HEK293 (cell line): Measurements from ENCODE around the gene POLR3C.

Experiments used
- BCL6B ChIP-seq: fragments of 450-650 bp; formaldehyde crosslinking; IDR thresholded peaks from 2 replicates; pipeline ENCODE4 v1.5.1; 2017; ENCODE audit warnings: missing biosample characterization, missing genetic modification characterization
- CTCF ChIP-seq: fragments of 450-650 bp; formaldehyde crosslinking; IDR thresholded peaks from 2 replicates; pipeline ENCODE4 v1.5.1; 2016; ENCODE audit warnings: missing biosample characterization, missing genetic modification characterization
- HOXC10 ChIP-seq: sonication (generic); formaldehyde crosslinking; IDR thresholded peaks from 2 replicates; pipeline ENCODE4 v1.8.1; 2023; ENCODE audit warnings: mild to moderate bottlenecking, missing genetic modification reagents
- KLF17 ChIP-seq: fragments of 450-650 bp; formaldehyde crosslinking; IDR thresholded peaks from 2 replicates; pipeline ENCODE4 v1.5.1; 2016; ENCODE audit warnings: missing biosample characterization, missing genetic modification characterization
- KLF9 ChIP-seq: fragments of 450-650 bp; formaldehyde crosslinking; IDR thresholded peaks from 2 replicates; pipeline ENCODE4 v1.5.1; 2016; ENCODE audit warnings: missing biosample characterization, missing genetic modification characterization, low read depth
- SCRT2 ChIP-seq: fragments of 450-650 bp; formaldehyde crosslinking; IDR thresholded peaks from 2 replicates; pipeline ENCODE4 v1.5.1; 2016; ENCODE audit warnings: missing biosample characterization, missing genetic modification characterization
- ZBTB17 ChIP-seq: fragments of 450-650 bp; formaldehyde crosslinking; IDR thresholded peaks from 2 replicates; pipeline ENCODE4 v1.5.1; 2016; ENCODE audit warnings: missing biosample characterization, missing genetic modification characterization
- ZBTB20 ChIP-seq: fragments of 450-650 bp; formaldehyde crosslinking; IDR thresholded peaks from 2 replicates; pipeline ENCODE4 v1.5.1; 2016; ENCODE audit warnings: missing biosample characterization, missing genetic modification characterization
- ZNF155 ChIP-seq: fragments of 450-650 bp; formaldehyde crosslinking; IDR thresholded peaks from 2 replicates; pipeline ENCODE4 v1.5.1; 2016; ENCODE audit warnings: missing biosample characterization, missing genetic modification characterization
- ZNF24 ChIP-seq: fragments of 450-650 bp; formaldehyde crosslinking; IDR thresholded peaks from 2 replicates; pipeline ENCODE4 v1.5.1; 2016; ENCODE audit warnings: missing biosample characterization, missing genetic modification characterization
- ZNF266 ChIP-seq: fragments of 450-650 bp; formaldehyde crosslinking; IDR thresholded peaks from 2 replicates; pipeline ENCODE4 v1.5.1; 2016; ENCODE audit warnings: missing biosample characterization, missing genetic modification characterization, low read depth
- ZNF366 ChIP-seq: fragments of 450-650 bp; formaldehyde crosslinking; conservative IDR thresholded peaks from 2 replicates; pipeline ENCODE4 v1.5.1; 2016; ENCODE audit warnings: missing biosample characterization, missing genetic modification characterization
- ZNF404 ChIP-seq: fragments of 450-650 bp; formaldehyde crosslinking; IDR thresholded peaks from 2 replicates; pipeline ENCODE4 v1.5.1; 2017; ENCODE audit warnings: missing biosample characterization, missing genetic modification characterization
- ZNF48 ChIP-seq: fragments of 450-650 bp; formaldehyde crosslinking; IDR thresholded peaks from 2 replicates; pipeline ENCODE4 v1.5.1; 2016; ENCODE audit warnings: missing biosample characterization, missing genetic modification characterization
- ZNF530 ChIP-seq: fragments of 450-650 bp; formaldehyde crosslinking; IDR thresholded peaks from 2 replicates; pipeline ENCODE4 v1.5.1; 2016; ENCODE audit warnings: low read depth, missing biosample characterization, missing genetic modification characterization
- ZNF580 ChIP-seq: fragments of 450-650 bp; formaldehyde crosslinking; IDR thresholded peaks from 2 replicates; pipeline ENCODE4 v1.5.1; 2016; ENCODE audit warnings: missing biosample characterization, missing genetic modification characterization
- ZNF596 ChIP-seq: fragments of 450-650 bp; IDR thresholded peaks from 2 replicates; pipeline ENCODE4 v1.5.0; 2018; ENCODE audit warnings: missing biosample characterization, mild to moderate bottlenecking, missing genetic modification characterization, moderate library complexity
- ZNF610 ChIP-seq: fragments of 450-650 bp; formaldehyde crosslinking; IDR thresholded peaks from 2 replicates; pipeline ENCODE4 v1.5.1; 2016; ENCODE audit warnings: missing biosample characterization, missing genetic modification characterization, borderline replicate concordance
- ZNF76 ChIP-seq: fragments of 450-650 bp; formaldehyde crosslinking; IDR thresholded peaks from 2 replicates; pipeline ENCODE4; 2016; ENCODE audit warnings: low read depth, missing biosample characterization, missing genetic modification characterization, borderline replicate concordance
- ZNF792 ChIP-seq: fragments of 450-650 bp; formaldehyde crosslinking; IDR thresholded peaks from 2 replicates; pipeline ENCODE4 v1.5.1; 2016; ENCODE audit warnings: missing biosample characterization, missing genetic modification characterization
- ZSCAN23 ChIP-seq: fragments of 450-650 bp; formaldehyde crosslinking; IDR thresholded peaks from 2 replicates; pipeline ENCODE4 v1.5.1; 2016; ENCODE audit warnings: missing biosample characterization, missing genetic modification characterization
- ZSCAN30 ChIP-seq: fragments of 450-650 bp; IDR thresholded peaks from 2 replicates; pipeline ENCODE4 v1.5.1; 2018; ENCODE audit warnings: missing biosample characterization, mild to moderate bottlenecking, missing genetic modification characterization, moderate library complexity
- ZXDB ChIP-seq: fragments of 450-650 bp; formaldehyde crosslinking; IDR thresholded peaks from 2 replicates; pipeline ENCODE4 v1.5.1; 2016; ENCODE audit warnings: missing biosample characterization, missing genetic modification characterization
- TF ChIP-seq, protein P1 (sequence below): fragments of 450-650 bp; formaldehyde crosslinking; IDR thresholded peaks from 2 replicates; pipeline ENCODE4 v1.5.1; 2016; ENCODE audit warnings: missing biosample characterization, missing genetic modification characterization
- TF ChIP-seq, protein P2 (sequence below): fragments of 450-650 bp; formaldehyde crosslinking; IDR thresholded peaks from 2 replicates; pipeline ENCODE4 v1.5.1; 2016; ENCODE audit warnings: missing biosample characterization, missing genetic modification characterization
- TF ChIP-seq, protein P3 (sequence below): fragments of 450-650 bp; formaldehyde crosslinking; IDR thresholded peaks from 2 replicates; pipeline ENCODE4 v1.5.1; 2016; ENCODE audit warnings: missing biosample characterization, missing genetic modification characterization
- TF ChIP-seq, protein P4 (sequence below): fragments of 450-650 bp; formaldehyde crosslinking; IDR thresholded peaks from 2 replicates; pipeline ENCODE4 v1.5.1; 2016; ENCODE audit warnings: missing biosample characterization, missing genetic modification characterization

POLR3C gene

DNA sequence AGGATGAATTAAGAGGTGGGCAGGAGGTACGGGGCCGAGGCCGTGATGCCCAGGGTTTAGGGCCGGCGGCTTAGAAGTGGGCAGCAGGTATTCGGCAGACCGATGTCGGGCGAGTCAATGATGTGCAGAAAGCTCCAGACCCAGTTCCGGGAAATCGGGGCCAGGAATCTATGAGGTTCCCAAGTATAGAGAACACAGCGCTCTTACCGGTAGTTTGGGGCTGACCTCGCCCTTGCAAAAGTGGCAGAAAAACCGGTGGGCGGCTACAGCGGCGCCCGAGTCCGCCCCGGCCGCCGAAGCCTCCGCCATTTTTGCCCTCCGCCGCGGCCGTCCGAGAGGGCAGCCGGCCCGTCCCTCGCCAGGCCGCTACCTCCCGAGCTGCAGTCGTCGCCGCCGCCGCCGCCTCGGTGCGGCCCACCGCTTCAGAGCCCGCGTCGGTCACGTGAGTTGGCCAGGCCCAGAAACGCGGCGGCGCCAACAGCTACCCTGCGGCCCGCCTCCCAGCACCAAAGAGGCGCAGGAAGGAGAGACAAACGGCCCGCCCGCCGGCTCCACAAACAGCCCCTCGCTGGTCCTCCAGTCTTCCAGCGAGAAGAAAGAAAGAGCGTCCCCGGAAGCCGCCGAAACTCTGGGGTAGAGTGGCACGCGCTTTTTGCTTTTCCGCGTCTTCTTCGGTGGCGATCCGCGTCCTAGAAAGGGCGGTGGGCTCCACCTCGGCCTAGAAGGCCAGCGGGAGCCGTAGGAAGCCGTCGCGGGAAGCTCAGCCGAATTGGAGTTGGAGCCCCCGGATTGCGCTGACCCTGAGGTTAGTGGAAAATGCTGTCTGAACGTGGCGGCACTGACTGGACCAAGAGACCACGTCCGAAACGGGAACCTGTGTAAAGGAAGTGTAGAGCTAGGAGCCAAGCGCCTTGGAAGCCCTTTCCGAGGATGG lies at the start of gene POLR3C, which contains the start of gene RNF115 (continued):
- TF ChIP-seq, protein P1, sequence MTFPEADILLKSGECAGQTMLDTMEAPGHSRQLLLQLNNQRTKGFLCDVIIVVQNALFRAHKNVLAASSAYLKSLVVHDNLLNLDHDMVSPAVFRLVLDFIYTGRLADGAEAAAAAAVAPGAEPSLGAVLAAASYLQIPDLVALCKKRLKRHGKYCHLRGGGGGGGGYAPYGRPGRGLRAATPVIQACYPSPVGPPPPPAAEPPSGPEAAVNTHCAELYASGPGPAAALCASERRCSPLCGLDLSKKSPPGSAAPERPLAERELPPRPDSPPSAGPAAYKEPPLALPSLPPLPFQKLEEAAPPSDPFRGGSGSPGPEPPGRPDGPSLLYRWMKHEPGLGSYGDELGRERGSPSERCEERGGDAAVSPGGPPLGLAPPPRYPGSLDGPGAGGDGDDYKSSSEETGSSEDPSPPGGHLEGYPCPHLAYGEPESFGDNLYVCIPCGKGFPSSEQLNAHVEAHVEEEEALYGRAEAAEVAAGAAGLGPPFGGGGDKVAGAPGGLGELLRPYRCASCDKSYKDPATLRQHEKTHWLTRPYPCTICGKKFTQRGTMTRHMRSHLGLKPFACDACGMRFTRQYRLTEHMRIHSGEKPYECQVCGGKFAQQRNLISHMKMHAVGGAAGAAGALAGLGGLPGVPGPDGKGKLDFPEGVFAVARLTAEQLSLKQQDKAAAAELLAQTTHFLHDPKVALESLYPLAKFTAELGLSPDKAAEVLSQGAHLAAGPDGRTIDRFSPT: peak; percentile 34; the same call in 1 of the 2 replicates
- TF ChIP-seq KLF17 (tag by site-specific recombination) (no peak; the same call in none of the 2 replicates), ZNF792 (0 out of 2 replicates have a peak, but pooled peaks have one; percentile 53), ZSCAN30 (tag by site-specific recombination) (peak; percentile 74; the same call in 1 of the 2 replicates), HOXC10 (CRISPR knock-in tag) (no peak), ZNF610 (peak; percentile 68; the same call in 1 of the 2 replicates), ZNF24 (0 out of 2 replicates have a peak, but pooled peaks have one; percentile 54), ZNF48 (tag by site-specific recombination) (no peak), ZSCAN23 (tag by site-specific recombination) (peak; percentile 63; the same call in 1 of the 2 replicates), ZNF266 (no peak), KLF9 (peak; percentile 60; the same call in 1 of the 2 replicates), ZXDB (peak; percentile 88), ZNF404 (peak; percentile 10; the same call in 1 of the 2 replicates), ZBTB17 (tag by site-specific recombination) (peak; percentile 88), CTCF (tag by site-specific recombination) (peak; percentile 17; the same call in 1 of the 2 replicates), ZNF530 (tag by site-specific recombination) (no peak), BCL6B (no peak), ZBTB20 (tag by site-specific recombination) (peak; percentile 99), SCRT2 (tag by site-specific recombination) (0 out of 2 replicates have a peak, but pooled peaks have one; percentile 13), ZNF76 (peak; percentile 66), ZNF580 (peak; percentile 90), ZNF366 (tag by site-specific recombination) (peak; percentile 93), ZNF596 (no peak), ZNF155 (tag by site-specific recombination) (no peak)
- TF ChIP-seq, protein P2, sequence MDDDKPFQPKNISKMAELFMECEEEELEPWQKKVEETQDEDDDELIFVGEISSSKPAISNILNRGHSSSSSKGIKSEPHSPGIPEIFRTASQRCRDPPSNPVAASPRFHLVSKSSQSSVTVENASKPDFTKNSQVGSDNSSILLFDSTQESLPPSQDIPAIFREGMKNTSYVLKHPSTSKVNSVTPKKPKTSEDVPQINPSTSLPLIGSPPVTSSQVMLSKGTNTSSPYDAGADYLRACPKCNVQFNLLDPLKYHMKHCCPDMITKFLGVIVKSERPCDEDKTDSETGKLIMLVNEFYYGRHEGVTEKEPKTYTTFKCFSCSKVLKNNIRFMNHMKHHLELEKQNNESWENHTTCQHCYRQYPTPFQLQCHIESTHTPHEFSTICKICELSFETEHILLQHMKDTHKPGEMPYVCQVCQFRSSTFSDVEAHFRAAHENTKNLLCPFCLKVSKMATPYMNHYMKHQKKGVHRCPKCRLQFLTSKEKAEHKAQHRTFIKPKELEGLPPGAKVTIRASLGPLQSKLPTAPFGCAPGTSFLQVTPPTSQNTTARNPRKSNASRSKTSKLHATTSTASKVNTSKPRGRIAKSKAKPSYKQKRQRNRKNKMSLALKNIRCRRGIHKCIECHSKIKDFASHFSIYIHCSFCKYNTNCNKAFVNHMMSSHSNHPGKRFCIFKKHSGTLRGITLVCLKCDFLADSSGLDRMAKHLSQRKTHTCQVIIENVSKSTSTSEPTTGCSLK: no peak
- TF ChIP-seq, protein P3, sequence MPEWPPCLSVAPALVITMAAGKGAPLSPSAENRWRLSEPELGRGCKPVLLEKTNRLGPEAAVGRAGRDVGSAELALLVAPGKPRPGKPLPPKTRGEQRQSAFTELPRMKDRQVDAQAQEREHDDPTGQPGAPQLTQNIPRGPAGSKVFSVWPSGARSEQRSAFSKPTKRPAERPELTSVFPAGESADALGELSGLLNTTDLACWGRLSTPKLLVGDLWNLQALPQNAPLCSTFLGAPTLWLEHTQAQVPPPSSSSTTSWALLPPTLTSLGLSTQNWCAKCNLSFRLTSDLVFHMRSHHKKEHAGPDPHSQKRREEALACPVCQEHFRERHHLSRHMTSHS (tag by site-specific recombination): no peak
- TF ChIP-seq, protein P4, sequence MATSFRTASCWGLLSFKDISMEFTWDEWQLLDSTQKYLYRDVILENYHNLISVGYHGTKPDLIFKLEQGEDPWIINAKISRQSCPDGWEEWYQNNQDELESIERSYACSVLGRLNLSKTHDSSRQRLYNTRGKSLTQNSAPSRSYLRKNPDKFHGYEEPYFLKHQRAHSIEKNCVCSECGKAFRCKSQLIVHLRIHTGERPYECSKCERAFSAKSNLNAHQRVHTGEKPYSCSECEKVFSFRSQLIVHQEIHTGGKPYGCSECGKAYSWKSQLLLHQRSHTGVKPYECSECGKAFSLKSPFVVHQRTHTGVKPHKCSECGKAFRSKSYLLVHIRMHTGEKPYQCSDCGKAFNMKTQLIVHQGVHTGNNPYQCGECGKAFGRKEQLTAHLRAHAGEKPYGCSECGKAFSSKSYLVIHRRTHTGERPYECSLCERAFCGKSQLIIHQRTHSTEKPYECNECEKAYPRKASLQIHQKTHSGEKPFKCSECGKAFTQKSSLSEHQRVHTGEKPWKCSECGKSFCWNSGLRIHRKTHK (tag by site-specific recombination): no peak
